ENCODE measurements around the gene MCM7. TPM values are rescaled to one million over a fixed set of nuclear protein-coding genes. Genes with fewer than 3 reads are reported as not detected.
A peak's percentile ranks its signal among the peaks of the same experiment; 100 is the strongest.

The MCM7 gene
- total and polyA plus RNA-seq, 2 of the 13 experiments (the other 11 are each of a cell fraction or from before 2014, with no cell fraction given): 84.5 to 214 TPM

DNA sequence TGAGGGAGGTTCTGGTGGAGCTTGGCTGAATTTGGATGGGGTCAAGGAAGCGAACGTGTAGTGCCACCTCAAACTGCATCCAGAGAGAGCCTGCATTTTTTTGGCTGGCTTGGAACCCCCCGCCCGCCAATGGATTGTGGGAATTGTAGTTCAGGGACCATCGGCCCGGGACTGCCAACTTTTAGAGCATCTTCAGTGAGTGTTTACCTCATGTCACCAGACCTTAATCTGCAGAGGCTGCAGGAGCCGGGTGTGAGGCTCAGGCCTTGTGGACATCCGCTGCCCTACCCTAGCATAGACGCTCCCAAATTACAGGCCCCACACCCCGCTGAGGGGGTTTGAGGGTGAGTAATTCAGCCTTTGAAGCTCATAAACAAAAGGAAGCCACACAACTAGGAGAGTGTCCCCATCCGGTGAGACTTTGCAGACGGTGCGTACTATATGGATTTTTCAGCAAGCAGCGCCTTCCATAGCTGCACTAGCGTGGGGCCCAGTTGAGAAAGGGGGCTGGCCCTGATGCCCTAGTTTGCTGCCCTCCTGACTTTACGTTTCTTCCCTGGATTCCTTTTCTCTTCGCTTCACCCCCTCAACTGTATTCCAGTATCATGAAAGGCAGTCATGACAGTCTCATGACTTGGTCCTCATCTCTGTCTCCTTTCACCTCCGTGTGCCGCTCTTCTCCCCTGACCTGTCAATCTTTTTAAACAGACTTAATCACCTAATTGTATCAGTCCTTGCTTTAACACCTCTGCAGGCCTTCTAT is 19.0 kb upstream of the MCM7 start (continued):
- TF ChIP-seq, protein P1, sequence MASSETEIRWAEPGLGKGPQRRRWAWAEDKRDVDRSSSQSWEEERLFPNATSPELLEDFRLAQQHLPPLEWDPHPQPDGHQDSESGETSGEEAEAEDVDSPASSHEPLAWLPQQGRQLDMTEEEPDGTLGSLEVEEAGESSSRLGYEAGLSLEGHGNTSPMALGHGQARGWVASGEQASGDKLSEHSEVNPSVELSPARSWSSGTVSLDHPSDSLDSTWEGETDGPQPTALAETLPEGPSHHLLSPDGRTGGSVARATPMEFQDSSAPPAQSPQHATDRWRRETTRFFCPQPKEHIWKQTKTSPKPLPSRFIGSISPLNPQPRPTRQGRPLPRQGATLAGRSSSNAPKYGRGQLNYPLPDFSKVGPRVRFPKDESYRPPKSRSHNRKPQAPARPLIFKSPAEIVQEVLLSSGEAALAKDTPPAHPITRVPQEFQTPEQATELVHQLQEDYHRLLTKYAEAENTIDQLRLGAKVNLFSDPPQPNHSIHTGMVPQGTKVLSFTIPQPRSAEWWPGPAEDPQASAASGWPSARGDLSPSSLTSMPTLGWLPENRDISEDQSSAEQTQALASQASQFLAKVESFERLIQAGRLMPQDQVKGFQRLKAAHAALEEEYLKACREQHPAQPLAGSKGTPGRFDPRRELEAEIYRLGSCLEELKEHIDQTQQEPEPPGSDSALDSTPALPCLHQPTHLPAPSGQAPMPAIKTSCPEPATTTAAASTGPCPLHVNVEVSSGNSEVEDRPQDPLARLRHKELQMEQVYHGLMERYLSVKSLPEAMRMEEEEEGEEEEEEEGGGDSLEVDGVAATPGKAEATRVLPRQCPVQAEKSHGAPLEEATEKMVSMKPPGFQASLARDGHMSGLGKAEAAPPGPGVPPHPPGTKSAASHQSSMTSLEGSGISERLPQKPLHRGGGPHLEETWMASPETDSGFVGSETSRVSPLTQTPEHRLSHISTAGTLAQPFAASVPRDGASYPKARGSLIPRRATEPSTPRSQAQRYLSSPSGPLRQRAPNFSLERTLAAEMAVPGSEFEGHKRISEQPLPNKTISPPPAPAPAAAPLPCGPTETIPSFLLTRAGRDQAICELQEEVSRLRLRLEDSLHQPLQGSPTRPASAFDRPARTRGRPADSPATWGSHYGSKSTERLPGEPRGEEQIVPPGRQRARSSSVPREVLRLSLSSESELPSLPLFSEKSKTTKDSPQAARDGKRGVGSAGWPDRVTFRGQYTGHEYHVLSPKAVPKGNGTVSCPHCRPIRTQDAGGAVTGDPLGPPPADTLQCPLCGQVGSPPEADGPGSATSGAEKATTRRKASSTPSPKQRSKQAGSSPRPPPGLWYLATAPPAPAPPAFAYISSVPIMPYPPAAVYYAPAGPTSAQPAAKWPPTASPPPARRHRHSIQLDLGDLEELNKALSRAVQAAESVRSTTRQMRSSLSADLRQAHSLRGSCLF (CRISPR knock-in tag; IDR thresholded peaks at IDR 0.05; ENCODE audit: borderline replicate concordance): no peak
- TF ChIP-seq, protein P2, sequence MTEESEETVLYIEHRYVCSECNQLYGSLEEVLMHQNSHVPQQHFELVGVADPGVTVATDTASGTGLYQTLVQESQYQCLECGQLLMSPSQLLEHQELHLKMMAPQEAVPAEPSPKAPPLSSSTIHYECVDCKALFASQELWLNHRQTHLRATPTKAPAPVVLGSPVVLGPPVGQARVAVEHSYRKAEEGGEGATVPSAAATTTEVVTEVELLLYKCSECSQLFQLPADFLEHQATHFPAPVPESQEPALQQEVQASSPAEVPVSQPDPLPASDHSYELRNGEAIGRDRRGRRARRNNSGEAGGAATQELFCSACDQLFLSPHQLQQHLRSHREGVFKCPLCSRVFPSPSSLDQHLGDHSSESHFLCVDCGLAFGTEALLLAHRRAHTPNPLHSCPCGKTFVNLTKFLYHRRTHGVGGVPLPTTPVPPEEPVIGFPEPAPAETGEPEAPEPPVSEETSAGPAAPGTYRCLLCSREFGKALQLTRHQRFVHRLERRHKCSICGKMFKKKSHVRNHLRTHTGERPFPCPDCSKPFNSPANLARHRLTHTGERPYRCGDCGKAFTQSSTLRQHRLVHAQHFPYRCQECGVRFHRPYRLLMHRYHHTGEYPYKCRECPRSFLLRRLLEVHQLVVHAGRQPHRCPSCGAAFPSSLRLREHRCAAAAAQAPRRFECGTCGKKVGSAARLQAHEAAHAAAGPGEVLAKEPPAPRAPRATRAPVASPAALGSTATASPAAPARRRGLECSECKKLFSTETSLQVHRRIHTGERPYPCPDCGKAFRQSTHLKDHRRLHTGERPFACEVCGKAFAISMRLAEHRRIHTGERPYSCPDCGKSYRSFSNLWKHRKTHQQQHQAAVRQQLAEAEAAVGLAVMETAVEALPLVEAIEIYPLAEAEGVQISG (CRISPR knock-in tag; IDR thresholded peaks at IDR 0.05): peak; percentile 6
- no peak for TF ChIP-seq TAF1 (CRISPR knock-in tag; IDR thresholded peaks at IDR 0.05)
- TF ChIP-seq, protein P3, sequence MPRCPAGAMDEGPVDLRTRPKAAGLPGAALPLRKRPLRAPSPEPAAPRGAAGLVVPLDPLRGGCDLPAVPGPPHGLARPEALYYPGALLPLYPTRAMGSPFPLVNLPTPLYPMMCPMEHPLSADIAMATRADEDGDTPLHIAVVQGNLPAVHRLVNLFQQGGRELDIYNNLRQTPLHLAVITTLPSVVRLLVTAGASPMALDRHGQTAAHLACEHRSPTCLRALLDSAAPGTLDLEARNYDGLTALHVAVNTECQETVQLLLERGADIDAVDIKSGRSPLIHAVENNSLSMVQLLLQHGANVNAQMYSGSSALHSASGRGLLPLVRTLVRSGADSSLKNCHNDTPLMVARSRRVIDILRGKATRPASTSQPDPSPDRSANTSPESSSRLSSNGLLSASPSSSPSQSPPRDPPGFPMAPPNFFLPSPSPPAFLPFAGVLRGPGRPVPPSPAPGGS (CRISPR knock-in tag; IDR thresholded peaks at IDR 0.05): peak; percentile 9; the same call in 1 of the 2 replicates
- no peak for TF ChIP-seq HOXA7 (CRISPR knock-in tag; IDR thresholded peaks at IDR 0.05)
- TF ChIP-seq RAD51 (IDR thresholded peaks at IDR 0.05; ENCODE audit: borderline replicate concordance): no peak
- TF ChIP-seq KLF9 (CRISPR knock-in tag; IDR thresholded peaks at IDR 0.05; ENCODE audit: low read depth): no peak
- TF ChIP-seq SMYD3 (CRISPR knock-in tag; IDR thresholded peaks at IDR 0.05): no peak
- TF ChIP-seq SCMH1 (CRISPR knock-in tag; IDR thresholded peaks at IDR 0.05; ENCODE audit: borderline replicate concordance): no peak
- TF ChIP-seq TBX3 (IDR thresholded peaks at IDR 0.05; ENCODE audit: borderline replicate concordance): no peak
- no peak for TF ChIP-seq GATAD2A (CRISPR knock-in tag; IDR thresholded peaks at IDR 0.05)
- TF ChIP-seq ZNF143 (CRISPR knock-in tag; IDR thresholded peaks at IDR 0.05): peak; percentile 89
- TF ChIP-seq, protein P4, sequence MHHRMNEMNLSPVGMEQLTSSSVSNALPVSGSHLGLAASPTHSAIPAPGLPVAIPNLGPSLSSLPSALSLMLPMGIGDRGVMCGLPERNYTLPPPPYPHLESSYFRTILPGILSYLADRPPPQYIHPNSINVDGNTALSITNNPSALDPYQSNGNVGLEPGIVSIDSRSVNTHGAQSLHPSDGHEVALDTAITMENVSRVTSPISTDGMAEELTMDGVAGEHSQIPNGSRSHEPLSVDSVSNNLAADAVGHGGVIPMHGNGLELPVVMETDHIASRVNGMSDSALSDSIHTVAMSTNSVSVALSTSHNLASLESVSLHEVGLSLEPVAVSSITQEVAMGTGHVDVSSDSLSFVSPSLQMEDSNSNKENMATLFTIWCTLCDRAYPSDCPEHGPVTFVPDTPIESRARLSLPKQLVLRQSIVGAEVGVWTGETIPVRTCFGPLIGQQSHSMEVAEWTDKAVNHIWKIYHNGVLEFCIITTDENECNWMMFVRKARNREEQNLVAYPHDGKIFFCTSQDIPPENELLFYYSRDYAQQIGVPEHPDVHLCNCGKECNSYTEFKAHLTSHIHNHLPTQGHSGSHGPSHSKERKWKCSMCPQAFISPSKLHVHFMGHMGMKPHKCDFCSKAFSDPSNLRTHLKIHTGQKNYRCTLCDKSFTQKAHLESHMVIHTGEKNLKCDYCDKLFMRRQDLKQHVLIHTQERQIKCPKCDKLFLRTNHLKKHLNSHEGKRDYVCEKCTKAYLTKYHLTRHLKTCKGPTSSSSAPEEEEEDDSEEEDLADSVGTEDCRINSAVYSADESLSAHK (CRISPR knock-in tag; IDR thresholded peaks at IDR 0.05; ENCODE audit: borderline replicate concordance): no peak
- TF ChIP-seq ZBTB8A (CRISPR knock-in tag; IDR thresholded peaks at IDR 0.05; ENCODE audit: borderline replicate concordance, low read depth): no peak
- TF ChIP-seq MEF2D (CRISPR knock-in tag; IDR thresholded peaks at IDR 0.05): 0 out of 2 replicates have a peak, but pooled peaks have one; percentile 47
- no peak for TF ChIP-seq ZNF776 (CRISPR knock-in tag; IDR thresholded peaks at IDR 0.05)
- TF ChIP-seq ZNF20 (CRISPR knock-in tag; IDR thresholded peaks at IDR 0.05): no peak
- TF ChIP-seq GZF1 (CRISPR knock-in tag; IDR thresholded peaks at IDR 0.05): no peak; the same call in 1 of the 2 replicates
- no peak for TF ChIP-seq ELF3 (CRISPR knock-in tag; IDR thresholded peaks at IDR 0.05)

All from HepG2 (cell line).